GM13977 (cell line): ENCODE measurements around the gene CAP1.
"Not testable (repeated sequence)": the region's sequence is repeated elsewhere in the genome, so short reads cannot be mapped to it uniquely, and the experiment has no call there.

ENCODE experiments used
- DNase-seq: peaks from one replicate; pipeline ENCODE4 v3.0.0; 2012; ENCODE audit warnings: low spot score
- CTCF ChIP-seq: IDR thresholded peaks from 2 replicates; pipeline ENCODE4 v1.5.1; 2012; ENCODE audit warnings: mild to moderate bottlenecking, control low read depth; ENCODE audit not compliant: insufficient read depth; ENCODE audit errors: extremely low read depth, missing control alignments
- in situ Hi-C: fragments of 300-500 bp; cut with MboI; formaldehyde crosslinking; loops from one replicate; pipeline ENCODE4 v1.12.0; 2022; ENCODE audit warnings: low sequenced_read_pairs, low pct_unique_long_range_greater_than_20kb, mixed read lengths, inconsistent platforms; ENCODE audit not compliant: unreplicated experiment

Gene CAP1

GRCh38 chr1:40076895-40077312 is 36.4 kb downstream of the CAP1 start:
- no peak for DNase-seq
- in situ Hi-C loops: no loop called here
- no peak for TF ChIP-seq CTCF

GRCh38 chr1:40078512-40079333 is 38.2 kb downstream of the CAP1 start:
- in situ Hi-C loops: no loop called here
- peak; percentile 80 for TF ChIP-seq CTCF
- DNase-seq: peak; percentile 58

GRCh38 chr1:40079774-40080400 is 39.4 kb downstream of the CAP1 start:
- in situ Hi-C loops: no loop called here

GRCh38 chr1:40081871-40082270 is 41.3 kb downstream of the CAP1 start:
- no peak for DNase-seq
- in situ Hi-C loops: no loop called here
- TF ChIP-seq CTCF: no peak

More at GRCh38 chr1:40079774-40080400, 39.4 kb downstream of the CAP1 start:
- no peak for TF ChIP-seq CTCF
- DNase-seq: no peak

- peak; percentile 61 for TF ChIP-seq CTCF
- DNase-seq, in situ Hi-C loops: not testable (repeated sequence)
These were observed 44.2 kb downstream of the CAP1 start for GRCh38 chr1:40084750-40085149.

GRCh38 chr1:40090652-40091355 is 50.3 kb downstream of the CAP1 start:
- DNase-seq: no peak
- in situ Hi-C loops: no loop called here
- no peak for TF ChIP-seq CTCF
